ENCODE results near the gene PAPLN.

DNA sequence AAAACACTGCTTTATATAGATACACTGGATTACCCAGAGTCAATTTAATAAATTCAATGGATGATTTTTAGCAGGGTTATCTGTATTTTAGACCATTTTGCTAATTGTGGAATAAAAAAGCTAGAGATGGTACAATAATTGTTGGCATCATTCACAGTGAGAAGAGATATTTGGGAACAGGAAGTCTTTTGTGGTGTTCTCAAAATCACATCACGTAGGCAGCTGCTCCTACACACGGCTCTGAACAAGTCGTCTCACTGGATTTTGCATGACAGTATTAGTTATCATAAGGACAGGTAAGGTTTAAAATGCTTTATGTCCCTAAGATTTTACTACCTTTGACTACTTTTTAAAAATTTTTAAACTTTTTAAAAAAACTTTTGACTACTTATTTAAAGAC lies 52.0 kb downstream of the PAPLN start:
- TF ChIP-seq RAD21 (IDR thresholded peaks at IDR 0.05; ENCODE audit: low read depth) (no peak), POLR2AphosphoS5 (IDR thresholded peaks at IDR 0.05; ENCODE audit: low read depth, low read length) (no peak), CEBPB (IDR thresholded peaks at IDR 0.05; ENCODE audit: low read depth) (no peak), ZNF274 (IDR thresholded peaks at IDR 0.05; ENCODE audit: low read depth, low read length) (no peak), POLR2A (IDR thresholded peaks at IDR 0.05; ENCODE audit: borderline replicate concordance, extremely low read depth, insufficient read depth, insufficient read length) (no peak), EZH2 (IDR thresholded peaks at IDR 0.05) (no peak), EZH2phosphoT487 (IDR thresholded peaks at IDR 0.05; ENCODE audit: borderline replicate concordance) (no peak), ZFX (IDR thresholded peaks at IDR 0.05) (no peak)
- TF ChIP-seq, protein P1, sequence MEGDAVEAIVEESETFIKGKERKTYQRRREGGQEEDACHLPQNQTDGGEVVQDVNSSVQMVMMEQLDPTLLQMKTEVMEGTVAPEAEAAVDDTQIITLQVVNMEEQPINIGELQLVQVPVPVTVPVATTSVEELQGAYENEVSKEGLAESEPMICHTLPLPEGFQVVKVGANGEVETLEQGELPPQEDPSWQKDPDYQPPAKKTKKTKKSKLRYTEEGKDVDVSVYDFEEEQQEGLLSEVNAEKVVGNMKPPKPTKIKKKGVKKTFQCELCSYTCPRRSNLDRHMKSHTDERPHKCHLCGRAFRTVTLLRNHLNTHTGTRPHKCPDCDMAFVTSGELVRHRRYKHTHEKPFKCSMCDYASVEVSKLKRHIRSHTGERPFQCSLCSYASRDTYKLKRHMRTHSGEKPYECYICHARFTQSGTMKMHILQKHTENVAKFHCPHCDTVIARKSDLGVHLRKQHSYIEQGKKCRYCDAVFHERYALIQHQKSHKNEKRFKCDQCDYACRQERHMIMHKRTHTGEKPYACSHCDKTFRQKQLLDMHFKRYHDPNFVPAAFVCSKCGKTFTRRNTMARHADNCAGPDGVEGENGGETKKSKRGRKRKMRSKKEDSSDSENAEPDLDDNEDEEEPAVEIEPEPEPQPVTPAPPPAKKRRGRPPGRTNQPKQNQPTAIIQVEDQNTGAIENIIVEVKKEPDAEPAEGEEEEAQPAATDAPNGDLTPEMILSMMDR (IDR thresholded peaks at IDR 0.05 in 2 of 3, conservative IDR thresholded peaks at IDR 0.05 in 1 of 3; ENCODE audit: borderline replicate concordance in 1 of 3, insufficient read depth in 1 of 3, low read depth in 2 of 3, low read length in 2 of 3) = no peak
- TF ChIP-seq, protein P2, sequence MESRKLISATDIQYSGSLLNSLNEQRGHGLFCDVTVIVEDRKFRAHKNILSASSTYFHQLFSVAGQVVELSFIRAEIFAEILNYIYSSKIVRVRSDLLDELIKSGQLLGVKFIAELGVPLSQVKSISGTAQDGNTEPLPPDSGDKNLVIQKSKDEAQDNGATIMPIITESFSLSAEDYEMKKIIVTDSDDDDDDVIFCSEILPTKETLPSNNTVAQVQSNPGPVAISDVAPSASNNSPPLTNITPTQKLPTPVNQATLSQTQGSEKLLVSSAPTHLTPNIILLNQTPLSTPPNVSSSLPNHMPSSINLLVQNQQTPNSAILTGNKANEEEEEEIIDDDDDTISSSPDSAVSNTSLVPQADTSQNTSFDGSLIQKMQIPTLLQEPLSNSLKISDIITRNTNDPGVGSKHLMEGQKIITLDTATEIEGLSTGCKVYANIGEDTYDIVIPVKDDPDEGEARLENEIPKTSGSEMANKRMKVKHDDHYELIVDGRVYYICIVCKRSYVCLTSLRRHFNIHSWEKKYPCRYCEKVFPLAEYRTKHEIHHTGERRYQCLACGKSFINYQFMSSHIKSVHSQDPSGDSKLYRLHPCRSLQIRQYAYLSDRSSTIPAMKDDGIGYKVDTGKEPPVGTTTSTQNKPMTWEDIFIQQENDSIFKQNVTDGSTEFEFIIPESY (IDR thresholded peaks at IDR 0.05; ENCODE audit: extremely low read depth, insufficient replicate concordance, low read length) = no peak
- TF ChIP-seq, protein P3, sequence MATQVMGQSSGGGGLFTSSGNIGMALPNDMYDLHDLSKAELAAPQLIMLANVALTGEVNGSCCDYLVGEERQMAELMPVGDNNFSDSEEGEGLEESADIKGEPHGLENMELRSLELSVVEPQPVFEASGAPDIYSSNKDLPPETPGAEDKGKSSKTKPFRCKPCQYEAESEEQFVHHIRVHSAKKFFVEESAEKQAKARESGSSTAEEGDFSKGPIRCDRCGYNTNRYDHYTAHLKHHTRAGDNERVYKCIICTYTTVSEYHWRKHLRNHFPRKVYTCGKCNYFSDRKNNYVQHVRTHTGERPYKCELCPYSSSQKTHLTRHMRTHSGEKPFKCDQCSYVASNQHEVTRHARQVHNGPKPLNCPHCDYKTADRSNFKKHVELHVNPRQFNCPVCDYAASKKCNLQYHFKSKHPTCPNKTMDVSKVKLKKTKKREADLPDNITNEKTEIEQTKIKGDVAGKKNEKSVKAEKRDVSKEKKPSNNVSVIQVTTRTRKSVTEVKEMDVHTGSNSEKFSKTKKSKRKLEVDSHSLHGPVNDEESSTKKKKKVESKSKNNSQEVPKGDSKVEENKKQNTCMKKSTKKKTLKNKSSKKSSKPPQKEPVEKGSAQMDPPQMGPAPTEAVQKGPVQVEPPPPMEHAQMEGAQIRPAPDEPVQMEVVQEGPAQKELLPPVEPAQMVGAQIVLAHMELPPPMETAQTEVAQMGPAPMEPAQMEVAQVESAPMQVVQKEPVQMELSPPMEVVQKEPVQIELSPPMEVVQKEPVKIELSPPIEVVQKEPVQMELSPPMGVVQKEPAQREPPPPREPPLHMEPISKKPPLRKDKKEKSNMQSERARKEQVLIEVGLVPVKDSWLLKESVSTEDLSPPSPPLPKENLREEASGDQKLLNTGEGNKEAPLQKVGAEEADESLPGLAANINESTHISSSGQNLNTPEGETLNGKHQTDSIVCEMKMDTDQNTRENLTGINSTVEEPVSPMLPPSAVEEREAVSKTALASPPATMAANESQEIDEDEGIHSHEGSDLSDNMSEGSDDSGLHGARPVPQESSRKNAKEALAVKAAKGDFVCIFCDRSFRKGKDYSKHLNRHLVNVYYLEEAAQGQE (IDR thresholded peaks at IDR 0.05; ENCODE audit: low read depth) = no peak
